ENCODE measurements around the gene CAPN8. TPM values are rescaled to one million over a fixed set of nuclear protein-coding genes. Genes with fewer than 3 reads are reported as not detected.
A peak's percentile ranks its signal among the peaks of the same experiment; 100 is the strongest.

The CAPN8 gene
- total RNA-seq, 1 experiment from 2014 or later, result 5.7 TPM

DNA sequence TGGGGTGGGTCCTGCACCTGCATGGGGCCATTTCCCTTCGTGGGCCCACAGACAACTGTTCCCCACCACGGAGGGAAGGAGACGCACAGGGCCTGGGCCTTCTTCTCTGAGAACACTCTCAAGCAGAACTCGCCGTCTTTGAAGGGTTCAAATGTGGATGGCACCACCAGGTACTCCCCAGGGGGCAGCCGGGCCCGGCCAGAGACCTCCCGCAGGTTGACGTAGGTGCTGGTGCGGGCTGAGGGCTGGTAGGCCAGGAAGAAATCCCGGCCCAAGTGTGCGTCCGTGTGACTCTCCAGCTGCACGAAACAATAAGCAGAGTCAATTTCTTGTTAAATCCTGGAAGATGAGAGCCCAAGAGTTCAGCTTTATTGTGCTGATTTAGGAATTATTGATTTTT lies 56.4 kb downstream of the CAPN8 start:
- no peak for TF ChIP-seq CTCF (IDR thresholded peaks at IDR 0.05; ENCODE audit: unreplicated experiment)
- Mint-ChIP-seq H3K4me1 (ENCODE audit: insufficient read depth, unreplicated experiment) (no peaks in the 10 kb centered on the region), H3K27me3 (ENCODE audit: insufficient read depth, unreplicated experiment) (no peaks in the 10 kb centered on the region), H3K4me3 (ENCODE audit: unreplicated experiment) (no peak overlapping the region), H3K36me3 (ENCODE audit: insufficient read depth, unreplicated experiment) (no peaks in the 10 kb centered on the region), H3K9me3 (ENCODE audit: unreplicated experiment) (no peaks in the 10 kb centered on the region), H3K27ac (ENCODE audit: low read depth, unreplicated experiment) (no peak overlapping the region)
- CTCF ChIA-PET, result interaction anchor here (1.0 to 6.8 kb wide), 3 partner anchors 52 to 87 kb away, joined by 3 to 87 read pairs (median 5); no protein-coding TSS in a partner anchor
- no peak for DNase-seq (ENCODE audit: unreplicated experiment)
- BruUV-seq (replicated peaks), result no TSS peak
- intact Hi-C loops (cut with micrococcal nuclease), result no loop called here
- POLR2A ChIA-PET, result interaction anchor here (1.3 to 4.6 kb wide), 2 partner anchors 52 to 60 kb away, joined by 3 to 19 read pairs; no protein-coding TSS in a partner anchor

DNA sequence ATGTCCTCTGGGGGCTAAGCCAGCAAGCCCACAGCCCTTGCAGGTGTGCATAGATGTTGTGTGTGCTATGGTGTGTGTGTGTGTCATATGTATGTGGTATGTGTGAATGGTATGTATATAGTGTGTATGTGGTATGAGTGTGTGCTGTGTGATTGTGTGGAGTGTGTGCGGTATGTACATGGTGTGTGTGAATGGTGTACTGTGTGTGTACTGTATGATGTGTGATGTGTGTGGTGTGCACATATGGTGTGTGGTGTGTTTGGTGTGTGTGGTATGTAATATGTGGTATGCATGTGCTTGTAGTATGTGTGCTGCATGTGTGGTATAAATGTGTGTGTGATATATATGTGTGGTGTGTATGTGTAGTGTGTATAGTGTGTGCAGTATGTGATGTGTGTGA lies 107.0 kb downstream of the CAPN8 start:
- no peaks in the 10 kb centered on the region for H3K27me3 Mint-ChIP-seq (ENCODE audit: insufficient read depth, unreplicated experiment)
- ChIA-PET CTCF (interaction anchor here (0.9 to 2.9 kb wide), 4 partner anchors 54 to 68 kb away, joined by 4 to 87 read pairs (median 11); no protein-coding TSS in a partner anchor), POLR2A (interaction anchor here (2.4 kb wide), 1 partner anchor 53 kb away, joined by 19 read pairs; no protein-coding TSS in a partner anchor)
- BruUV-seq (replicated peaks), result no TSS peak
- no peaks in the 10 kb centered on the region for H3K36me3 Mint-ChIP-seq (ENCODE audit: insufficient read depth, unreplicated experiment)
- DNase-seq (ENCODE audit: unreplicated experiment), result no peak
- intact Hi-C loops (cut with micrococcal nuclease), result no loop called here
- no peaks in the 10 kb centered on the region for H3K9me3 Mint-ChIP-seq (ENCODE audit: unreplicated experiment)
- no peak overlapping the region for H3K27ac Mint-ChIP-seq (ENCODE audit: low read depth, unreplicated experiment)
- H3K4me3 Mint-ChIP-seq (ENCODE audit: unreplicated experiment), result no peak overlapping the region
- no peak for TF ChIP-seq CTCF (IDR thresholded peaks at IDR 0.05; ENCODE audit: unreplicated experiment)
- H3K4me1 Mint-ChIP-seq (ENCODE audit: insufficient read depth, unreplicated experiment), result no peaks in the 10 kb centered on the region

DNA sequence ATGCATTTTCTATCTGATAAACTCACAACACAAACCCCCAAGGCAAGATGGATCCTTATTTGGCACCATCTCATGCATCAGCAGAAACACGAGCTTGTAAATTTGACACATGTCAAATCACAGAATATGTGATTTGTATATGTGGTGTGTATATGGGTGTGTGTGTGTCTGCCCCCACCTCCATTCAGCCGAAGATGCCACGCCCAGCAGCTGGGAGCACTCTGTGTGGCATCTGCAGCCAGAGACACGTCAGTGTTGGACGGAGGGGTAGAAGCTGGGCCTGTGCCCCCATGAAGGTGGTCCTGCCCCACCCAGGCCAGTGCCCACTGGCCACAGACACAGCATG lies 108.4 kb downstream of the CAPN8 start:
- no peak for DNase-seq (ENCODE audit: unreplicated experiment)
- POLR2A ChIA-PET, result interaction anchor here (0.6 to 2.4 kb wide), 2 partner anchors 54 to 140 kb away, joined by 3 to 19 read pairs; no protein-coding TSS in a partner anchor
- CTCF ChIA-PET, result interaction anchor here (0.6 to 2.9 kb wide), 44 partner anchors 9 to 1304 kb away, joined by 3 to 87 read pairs (median 5); partner anchors contain the start of gene SUSD4
- H3K36me3 Mint-ChIP-seq (ENCODE audit: insufficient read depth, unreplicated experiment), result no peaks in the 10 kb centered on the region
- no peaks in the 10 kb centered on the region for H3K27me3 Mint-ChIP-seq (ENCODE audit: insufficient read depth, unreplicated experiment)
- intact Hi-C loops (cut with micrococcal nuclease), result no loop called here
- H3K4me1 Mint-ChIP-seq (ENCODE audit: insufficient read depth, unreplicated experiment), result no peaks in the 10 kb centered on the region
- H3K27ac Mint-ChIP-seq (ENCODE audit: low read depth, unreplicated experiment), result no peak overlapping the region
- BruUV-seq (replicated peaks), result no TSS peak
- no peaks in the 10 kb centered on the region for H3K9me3 Mint-ChIP-seq (ENCODE audit: unreplicated experiment)
- no peak overlapping the region for H3K4me3 Mint-ChIP-seq (ENCODE audit: unreplicated experiment)
- TF ChIP-seq CTCF (IDR thresholded peaks at IDR 0.05; ENCODE audit: unreplicated experiment), result no peak

DNA sequence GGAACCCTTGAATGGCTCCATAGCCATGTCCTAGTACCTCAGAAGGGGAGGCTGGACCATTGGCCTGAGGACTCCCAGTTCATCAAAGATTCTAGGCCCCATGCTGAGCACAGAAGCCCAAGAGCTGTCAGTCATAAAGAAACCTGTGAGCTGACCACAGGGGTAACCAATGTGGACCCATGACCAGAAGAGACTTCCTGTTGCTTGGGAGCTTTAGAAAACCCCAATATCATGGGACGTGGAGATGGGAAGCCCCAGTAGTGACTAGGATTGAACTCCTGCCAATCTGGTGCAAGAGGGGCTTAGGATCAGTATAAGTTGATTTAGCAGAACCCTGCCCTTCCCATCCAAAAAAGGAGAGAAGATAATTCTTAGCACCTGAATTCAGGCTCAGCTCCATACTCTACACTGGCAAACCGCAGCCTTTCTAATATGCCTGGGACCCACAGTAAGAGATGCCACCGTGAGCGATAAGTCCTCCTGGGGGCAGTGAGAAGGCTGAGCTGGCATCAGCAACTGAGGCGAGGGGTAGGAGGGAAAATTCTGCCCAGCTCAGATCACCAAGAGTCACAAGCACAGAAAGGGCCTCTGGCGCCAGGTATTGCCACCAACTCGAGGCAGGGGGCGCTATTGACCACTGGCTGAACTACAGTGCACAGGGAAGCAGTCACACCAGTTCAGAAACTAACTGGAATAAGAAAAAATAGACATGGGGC lies 108.9 kb downstream of the CAPN8 start:
- H3K36me3 Mint-ChIP-seq (ENCODE audit: insufficient read depth, unreplicated experiment), result no peaks in the 10 kb centered on the region
- H3K27me3 Mint-ChIP-seq (ENCODE audit: insufficient read depth, unreplicated experiment), result no peaks in the 10 kb centered on the region

More for the DNA sequence above, 108.9 kb downstream of the CAPN8 start:
- Mint-ChIP-seq H3K27ac (ENCODE audit: low read depth, unreplicated experiment) (no peak overlapping the region), H3K9me3 (ENCODE audit: unreplicated experiment) (no peaks in the 10 kb centered on the region), H3K4me1 (ENCODE audit: insufficient read depth, unreplicated experiment) (no peaks in the 10 kb centered on the region), H3K4me3 (ENCODE audit: unreplicated experiment) (no peak overlapping the region)
- POLR2A ChIA-PET, result interaction anchor here (0.6 to 2.4 kb wide), 2 partner anchors 54 to 140 kb away, joined by 3 to 19 read pairs; no protein-coding TSS in a partner anchor
- no TSS peak for BruUV-seq (replicated peaks)
- peak; percentile 97 for TF ChIP-seq CTCF (IDR thresholded peaks at IDR 0.05; ENCODE audit: unreplicated experiment)
- CTCF ChIA-PET, result interaction anchor here (0.5 to 2.9 kb wide), 51 partner anchors 9 to 1305 kb away, joined by 3 to 87 read pairs (median 4); partner anchors contain the start of gene SUSD4
- intact Hi-C loops (cut with micrococcal nuclease), result no loop called here
- DNase-seq (ENCODE audit: unreplicated experiment), result peak; percentile 87
